GM18498 (cell line): ENCODE measurements around the gene PNKP.

ENCODE experiments used
- ATAC-seq: cut with Tn5 transposase; IDR thresholded peaks from one replicate; pipeline ENCODE4 v1.9.1; 2021; ENCODE audit warnings: mild to moderate bottlenecking, moderate library complexity; ENCODE audit not compliant: unreplicated experiment

The PNKP gene

GRCh38 chr19:49847731-49848696, 19.4 kb downstream of the PNKP start:
- no peak for ATAC-seq

DNA sequence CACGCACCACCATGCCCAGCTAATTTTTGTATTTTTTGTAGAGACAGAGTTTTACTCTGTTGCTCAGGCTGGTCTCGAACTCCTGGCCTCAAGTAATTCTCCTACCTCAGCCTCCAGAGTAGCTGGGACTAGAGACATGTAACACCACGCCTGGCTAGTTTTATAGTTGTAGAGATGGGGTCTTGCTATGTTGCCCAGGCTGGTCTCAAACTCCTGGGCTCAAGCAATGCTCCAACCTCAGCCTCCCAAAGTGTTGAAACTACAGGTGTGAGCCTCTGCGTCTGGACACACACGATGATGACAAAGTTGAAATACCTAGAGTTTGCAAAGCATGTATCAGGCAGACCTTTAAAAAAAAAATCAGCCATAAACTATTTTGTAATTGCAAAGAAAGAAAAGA, 21.0 kb downstream of the PNKP start:
- ATAC-seq: no peak

- ATAC-seq: no peak
Measured at GRCh38 chr19:49845414-49845813, 22.0 kb downstream of the PNKP start.

DNA sequence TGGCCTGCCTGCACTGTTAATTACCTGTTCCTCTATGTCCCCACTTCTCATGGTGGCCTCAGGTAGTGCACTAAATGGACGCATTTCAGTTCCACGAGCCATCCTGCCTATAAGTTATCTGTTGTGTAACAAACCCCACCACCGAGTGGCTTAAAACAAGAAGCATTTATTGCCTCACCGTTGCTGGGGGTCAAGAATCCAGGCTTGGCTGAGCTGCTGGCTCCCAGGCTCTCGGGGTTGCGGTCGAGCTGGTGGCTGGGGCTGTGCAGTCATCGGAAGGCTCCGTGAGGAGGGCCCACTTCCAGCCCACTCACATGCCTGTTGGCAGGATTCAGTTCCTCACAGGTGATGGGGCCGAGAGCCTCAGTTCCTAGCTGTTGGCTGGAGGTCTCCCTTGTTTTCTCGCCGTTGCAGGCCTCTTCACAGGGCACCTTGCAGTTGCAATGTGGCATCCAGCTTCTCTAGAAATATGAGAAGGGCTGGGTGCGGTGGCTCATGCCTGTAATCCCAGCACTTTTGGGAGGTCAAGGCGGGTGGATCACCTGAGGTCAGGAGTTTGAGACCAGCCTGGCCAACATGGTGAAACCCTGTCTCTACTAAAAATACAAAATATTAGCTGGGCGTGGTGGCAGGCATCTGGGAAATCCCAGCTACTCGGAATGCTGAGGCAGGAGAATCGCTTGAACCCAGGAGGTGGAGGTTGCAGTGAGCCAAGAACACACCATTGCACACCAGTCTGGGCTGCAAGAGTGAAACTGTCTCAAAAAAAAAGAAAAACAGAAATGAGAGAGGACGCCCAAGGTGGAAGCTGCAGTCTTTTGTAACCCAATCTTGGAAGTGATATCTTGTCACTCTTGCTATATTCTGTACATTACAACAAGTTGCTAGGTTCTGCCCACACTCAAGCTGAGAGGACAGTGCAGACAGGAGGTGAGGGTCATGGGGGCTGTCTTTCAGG, 23.0 kb downstream of the PNKP start:
- ATAC-seq: no peak

DNA sequence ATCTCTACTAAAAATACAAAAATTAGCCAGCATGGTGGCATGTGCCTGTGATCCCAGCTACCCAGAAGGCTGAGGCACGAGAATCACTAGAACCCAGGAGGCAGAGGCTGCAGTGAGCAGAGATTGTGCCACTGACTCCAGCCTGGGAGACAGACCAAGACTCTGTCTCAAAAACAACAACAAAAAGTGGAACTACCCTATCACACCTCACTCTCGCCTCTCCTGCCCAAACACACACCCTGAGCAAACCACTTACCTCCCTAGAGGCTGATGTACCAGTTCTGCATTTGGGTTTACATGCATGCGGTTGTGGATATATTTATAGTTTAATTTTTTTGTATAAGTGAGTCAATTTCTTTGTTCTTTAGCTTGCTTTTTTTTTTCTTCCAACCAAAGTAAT, 24.1 kb downstream of the PNKP start:
- peak; percentile 61 for ATAC-seq

DNA sequence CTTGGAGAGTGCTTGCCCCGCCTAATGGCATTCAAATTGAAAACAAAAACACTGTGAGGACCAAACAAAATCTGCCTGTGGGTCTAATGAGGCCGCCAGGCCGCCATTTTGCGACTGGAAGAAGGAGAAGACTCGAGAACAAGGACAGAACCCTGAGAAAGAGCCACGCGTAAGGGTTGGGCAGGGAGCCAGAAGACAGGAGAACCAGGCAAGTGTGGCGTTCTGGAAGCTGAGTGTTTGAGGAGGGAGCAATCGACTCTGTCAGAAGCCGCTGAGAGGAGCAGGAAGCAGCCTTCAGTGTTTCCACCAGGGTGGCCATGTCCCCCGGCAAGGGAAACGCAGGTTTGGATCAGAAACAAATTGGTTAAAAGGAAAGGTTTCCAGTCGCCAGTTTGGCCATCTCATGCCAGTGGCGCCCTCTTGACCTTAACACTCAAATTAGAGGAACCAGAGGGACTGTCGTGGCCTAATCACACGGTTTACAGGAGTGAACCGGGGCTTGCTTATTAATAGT, 26.6 kb downstream of the PNKP start:
- no peak for ATAC-seq

- ATAC-seq: no peak
Measured at GRCh38 chr19:49840321-49840720, 27.1 kb downstream of the PNKP start.

GRCh38 chr19:49839713-49840112, 27.7 kb downstream of the PNKP start:
- ATAC-seq: no peak

DNA sequence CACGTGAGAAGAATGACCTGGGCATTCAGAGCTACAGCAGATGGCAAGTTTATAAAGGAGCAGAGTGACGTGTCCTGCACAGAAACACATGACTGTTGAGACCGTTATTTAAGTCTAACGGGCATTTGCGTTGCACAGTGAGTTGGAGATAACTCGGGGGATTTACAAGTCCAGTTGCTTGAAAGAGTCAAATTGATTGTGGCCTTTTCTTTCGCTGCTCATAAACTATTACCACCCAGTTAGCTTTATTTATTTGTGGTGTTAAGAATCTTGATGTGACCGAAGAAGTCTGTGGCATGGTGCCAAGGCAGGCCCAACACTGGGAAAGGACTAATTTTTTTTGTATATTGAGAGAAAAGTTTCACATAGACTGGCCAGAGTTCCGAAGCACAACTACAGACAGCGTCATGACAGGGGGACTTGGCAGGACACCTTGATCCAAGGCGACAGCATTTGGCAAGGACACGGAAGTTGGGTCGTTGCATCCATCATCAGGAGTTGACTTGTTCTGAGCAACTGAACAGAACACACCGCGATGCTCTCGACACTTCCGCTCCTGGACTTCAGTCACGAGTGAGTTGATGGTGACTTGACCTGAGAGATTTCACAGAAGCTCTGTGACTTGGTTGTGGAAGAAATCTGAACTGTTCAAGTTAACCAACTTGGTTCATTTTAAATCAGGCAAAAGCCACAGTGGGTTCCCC, 28.3 kb downstream of the PNKP start:
- no peak for ATAC-seq

DNA sequence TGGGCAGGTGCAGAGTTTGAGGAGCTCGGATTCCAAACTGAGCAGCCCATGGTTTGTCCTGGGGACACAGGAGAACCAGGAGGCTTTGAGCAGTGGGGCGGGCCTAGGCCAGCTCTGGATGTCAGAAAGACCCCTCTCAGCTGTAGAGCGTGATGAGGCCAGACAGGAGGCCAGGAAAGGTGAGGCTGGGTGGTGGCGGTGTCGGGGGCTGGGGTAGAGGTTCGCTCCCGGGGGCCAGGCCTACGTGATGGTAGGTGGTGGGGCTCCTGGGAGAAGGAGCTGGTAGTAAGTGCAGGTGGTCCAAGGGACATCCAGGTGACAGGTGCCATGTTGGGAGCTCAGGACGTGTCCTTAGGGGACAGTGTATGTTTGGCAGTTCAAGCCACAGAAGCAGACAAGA, 30.0 kb downstream of the PNKP start:
- ATAC-seq: no peak

GRCh38 chr19:49837009-49837310, 30.4 kb downstream of the PNKP start:
- no peak for ATAC-seq

DNA sequence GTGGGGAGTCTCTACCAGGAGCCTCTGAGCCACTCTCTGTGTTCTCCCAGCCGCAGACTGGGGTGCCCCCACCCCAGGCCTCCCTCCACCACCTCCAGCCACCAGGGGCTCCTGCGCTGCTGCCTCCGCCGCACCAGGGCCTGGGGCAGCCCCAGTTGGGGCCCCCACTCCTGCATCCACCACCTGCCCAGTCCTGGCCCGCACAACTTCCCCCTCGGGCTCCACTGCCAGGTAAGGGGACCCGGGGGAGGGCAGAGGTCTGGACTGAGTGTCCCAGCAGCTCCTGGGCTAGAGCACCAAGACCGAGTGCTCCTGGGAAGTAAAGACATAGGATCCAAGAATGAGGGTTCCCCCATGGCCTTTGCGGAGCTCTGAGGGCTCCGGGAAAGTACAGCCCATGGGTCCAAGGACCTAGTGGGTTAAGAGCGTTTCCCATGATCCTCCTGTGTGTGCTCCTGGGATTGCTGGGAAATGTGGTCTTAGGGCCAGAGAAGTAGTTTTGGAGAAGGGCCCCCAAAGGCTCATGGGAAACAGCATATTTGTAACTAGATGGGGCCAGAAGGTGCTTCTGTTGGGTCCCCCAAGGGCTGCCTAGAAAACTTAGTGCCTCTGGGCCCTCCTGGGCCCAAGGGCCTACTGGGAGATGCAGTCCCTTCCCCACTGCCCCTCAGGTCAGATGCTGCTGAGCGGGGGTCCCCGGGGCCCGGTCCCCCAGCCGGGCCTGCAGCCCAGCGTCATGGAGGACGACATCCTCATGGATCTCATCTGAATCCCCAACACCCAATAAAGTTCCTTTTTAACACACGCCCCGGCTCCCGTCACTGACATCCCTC, 31.0 kb downstream of the PNKP start:
- ATAC-seq: no peak

GRCh38 chr19:49835562-49835961, 31.8 kb downstream of the PNKP start:
- no peak for ATAC-seq

DNA sequence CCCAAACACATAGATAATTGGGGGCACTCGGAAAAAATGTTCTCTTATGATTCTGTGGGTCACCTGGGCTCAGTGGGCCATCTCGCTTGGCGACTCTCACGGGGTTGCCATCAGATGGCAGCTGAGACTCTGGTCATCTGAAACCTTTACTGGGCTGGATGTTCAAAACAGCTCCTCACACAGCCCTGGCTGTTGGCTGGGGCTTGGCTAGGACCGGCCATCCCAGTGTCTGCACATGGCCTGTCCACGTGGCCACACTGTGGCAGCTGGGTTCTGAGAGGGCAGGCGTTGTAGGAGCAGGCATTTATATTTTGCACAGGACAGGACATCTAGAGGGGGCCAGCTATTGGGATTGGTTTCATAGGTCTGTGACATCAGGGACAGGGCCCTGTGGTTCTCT, 33.8 kb downstream of the PNKP start:
- no peak for ATAC-seq

DNA sequence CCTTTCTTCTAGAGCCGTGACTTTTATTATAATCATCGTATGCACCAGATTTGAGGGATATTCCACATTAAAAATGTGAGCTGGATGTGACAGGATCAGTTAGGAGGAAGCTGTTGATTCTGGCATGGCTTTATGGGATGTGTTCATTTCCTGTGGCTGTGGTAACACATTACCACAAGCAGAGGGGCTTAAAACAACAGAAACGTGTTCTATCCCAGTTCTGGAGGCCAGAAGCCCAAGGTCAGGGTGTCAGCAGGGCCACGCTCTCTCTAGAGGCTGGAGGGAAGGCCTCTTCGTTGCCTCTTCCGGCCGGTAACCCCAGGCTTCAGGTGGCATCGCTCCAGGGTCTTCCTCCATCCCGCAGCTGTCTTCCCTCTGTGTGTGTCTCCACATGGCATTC, 34.8 kb downstream of the PNKP start:
- no peak for ATAC-seq

DNA sequence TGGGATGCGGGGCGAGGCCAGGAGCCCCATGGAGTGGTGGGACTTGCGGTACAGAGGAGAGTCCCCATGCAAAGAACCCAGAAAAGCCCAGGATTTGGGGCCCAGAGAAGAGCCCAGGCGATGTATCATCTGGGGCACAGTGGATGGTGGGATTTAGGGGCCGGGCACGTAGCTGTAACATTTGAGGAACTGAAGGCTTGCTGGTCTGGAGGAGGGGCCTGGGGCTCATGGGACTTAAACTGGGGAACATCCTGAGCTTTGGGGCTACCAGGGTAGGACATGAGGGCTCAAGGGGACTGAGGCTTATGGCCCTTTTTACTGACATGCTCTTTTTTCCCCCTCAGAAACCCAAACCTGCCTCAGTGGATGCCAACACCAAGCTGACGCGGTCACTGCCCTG, 35.8 kb downstream of the PNKP start:
- no peak for ATAC-seq

- ATAC-seq: no peak
Measured at GRCh38 chr19:49830766-49831165, 36.6 kb downstream of the PNKP start.

DNA sequence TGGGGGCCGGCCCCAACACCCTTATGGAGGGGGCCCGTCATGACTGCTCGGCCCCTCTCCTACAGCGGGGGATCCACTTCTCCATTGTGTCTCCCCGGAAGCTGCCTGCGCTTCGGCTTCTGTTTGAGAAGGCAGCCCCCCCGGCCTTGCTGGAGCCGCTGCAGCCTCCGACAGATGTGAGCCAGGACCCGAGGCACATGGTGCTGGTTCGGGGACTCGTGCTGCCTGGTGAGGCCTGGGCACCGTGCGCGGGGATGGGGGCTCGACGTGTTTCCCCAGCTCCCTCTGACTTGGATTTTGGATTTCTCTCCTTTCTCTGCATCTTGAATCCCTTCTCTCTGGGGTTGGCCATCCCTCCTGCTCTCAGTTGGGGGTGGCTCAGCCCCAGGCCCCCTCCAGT, 37.7 kb downstream of the PNKP start:
- no peak for ATAC-seq

GRCh38 chr19:49829200-49829599, 38.2 kb downstream of the PNKP start:
- no peak for ATAC-seq

GRCh38 chr19:49827034-49827433, 40.3 kb downstream of the PNKP start:
- ATAC-seq: no peak
